Measurements from ENCODE around the gene SLC36A3. TPM values are rescaled to one million over a fixed set of nuclear protein-coding genes. Genes with fewer than 3 reads are reported as not detected.

The SLC36A3 gene
- total and polyA plus RNA-seq, 2 experiments from 2014 or later: not detected

DNA sequence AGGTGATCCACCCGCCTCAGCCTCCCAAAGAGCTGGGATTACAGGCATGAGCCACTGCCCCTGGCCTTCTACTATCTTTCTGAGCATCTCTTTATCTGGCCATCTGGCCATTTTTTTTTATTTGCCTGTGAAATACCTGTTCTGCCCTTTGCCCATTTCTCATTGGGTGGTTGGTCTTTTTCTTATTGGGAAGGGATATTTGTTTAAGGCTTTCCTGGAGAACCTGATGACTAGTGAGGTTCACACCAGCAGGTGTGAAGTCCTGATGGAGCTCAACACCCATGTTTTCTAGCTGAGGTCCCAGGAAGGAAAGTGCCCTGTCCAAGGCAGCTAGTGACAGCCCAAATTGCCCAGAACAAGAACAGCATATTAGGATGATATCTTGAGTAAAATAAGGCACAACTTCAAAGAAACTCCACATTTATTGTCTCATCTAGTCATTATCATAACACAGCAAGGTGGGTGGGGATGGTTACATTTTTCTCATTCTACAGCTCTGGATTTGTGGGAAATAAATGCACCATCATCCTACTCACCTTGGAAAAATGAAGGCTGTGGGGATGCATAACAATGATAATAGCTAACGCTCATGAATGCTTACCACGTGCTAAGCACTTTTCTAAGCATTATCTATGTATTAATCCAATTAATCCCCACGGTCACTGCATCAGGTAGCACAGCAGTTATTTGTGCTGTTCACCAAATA, 20.3 kb downstream of the SLC36A3 start:
- H3K36me3 ChIP-seq: no peaks in the 10 kb centered on the region
- no peaks in the 10 kb centered on the region for H3K9me3 ChIP-seq (ENCODE audit: low read depth)
- H3K4me1 ChIP-seq (ENCODE audit: low read depth): no peaks in the 10 kb centered on the region
- no peaks in the 10 kb centered on the region for H3K27me3 ChIP-seq
- H3K27ac ChIP-seq: no peak overlapping the region
- TF ChIP-seq, protein P1, sequence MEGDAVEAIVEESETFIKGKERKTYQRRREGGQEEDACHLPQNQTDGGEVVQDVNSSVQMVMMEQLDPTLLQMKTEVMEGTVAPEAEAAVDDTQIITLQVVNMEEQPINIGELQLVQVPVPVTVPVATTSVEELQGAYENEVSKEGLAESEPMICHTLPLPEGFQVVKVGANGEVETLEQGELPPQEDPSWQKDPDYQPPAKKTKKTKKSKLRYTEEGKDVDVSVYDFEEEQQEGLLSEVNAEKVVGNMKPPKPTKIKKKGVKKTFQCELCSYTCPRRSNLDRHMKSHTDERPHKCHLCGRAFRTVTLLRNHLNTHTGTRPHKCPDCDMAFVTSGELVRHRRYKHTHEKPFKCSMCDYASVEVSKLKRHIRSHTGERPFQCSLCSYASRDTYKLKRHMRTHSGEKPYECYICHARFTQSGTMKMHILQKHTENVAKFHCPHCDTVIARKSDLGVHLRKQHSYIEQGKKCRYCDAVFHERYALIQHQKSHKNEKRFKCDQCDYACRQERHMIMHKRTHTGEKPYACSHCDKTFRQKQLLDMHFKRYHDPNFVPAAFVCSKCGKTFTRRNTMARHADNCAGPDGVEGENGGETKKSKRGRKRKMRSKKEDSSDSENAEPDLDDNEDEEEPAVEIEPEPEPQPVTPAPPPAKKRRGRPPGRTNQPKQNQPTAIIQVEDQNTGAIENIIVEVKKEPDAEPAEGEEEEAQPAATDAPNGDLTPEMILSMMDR (IDR thresholded peaks at IDR 0.05; ENCODE audit: low read depth, low read length): no peak
- DNase-seq (ENCODE audit: low read depth in 1 of 2, low spot score in 1 of 2): no peak
- H3K4me3 ChIP-seq: no peak overlapping the region

DNA sequence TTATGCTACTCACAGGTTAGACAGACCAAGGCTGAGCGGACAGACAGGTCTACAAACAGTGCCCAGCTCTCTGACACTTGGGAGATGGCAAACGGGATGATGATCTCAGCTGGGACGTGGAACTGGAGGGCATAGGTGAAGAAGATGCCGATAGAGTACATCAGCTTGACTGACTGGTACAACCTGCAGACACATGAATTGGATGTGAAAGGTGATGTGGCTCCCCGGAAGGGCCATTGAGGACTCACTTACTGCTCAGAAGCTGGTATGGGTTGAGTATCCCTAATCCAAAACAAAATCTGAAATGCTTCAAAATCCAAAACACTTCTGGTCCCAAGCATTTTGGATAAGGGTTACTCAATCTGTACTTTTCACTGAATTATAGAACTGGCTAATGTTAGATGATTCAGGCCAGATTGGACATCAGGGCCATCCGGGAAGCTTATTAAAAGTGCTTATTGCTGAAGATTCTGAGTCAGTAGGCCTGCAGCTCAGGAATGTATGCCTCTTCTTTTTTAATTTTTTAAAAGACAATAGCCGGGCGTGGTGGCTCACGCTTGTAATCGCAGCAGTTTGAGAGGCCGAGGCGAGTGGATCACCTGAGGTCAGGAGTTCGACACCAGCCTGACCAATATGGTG, 22.4 kb downstream of the SLC36A3 start:
- Histone ChIP-seq H3K36me3 (no peaks in the 10 kb centered on the region), H3K4me3 (no peak overlapping the region), H3K27ac (no peak overlapping the region), H3K27me3 (no peaks in the 10 kb centered on the region), H3K4me1 (ENCODE audit: low read depth) (no peaks in the 10 kb centered on the region), H3K9me3 (ENCODE audit: low read depth) (no peaks in the 10 kb centered on the region)
- TF ChIP-seq, protein P1 (IDR thresholded peaks at IDR 0.05; ENCODE audit: low read depth, low read length): no peak
- no peak for DNase-seq (ENCODE audit: low read depth in 1 of 2, low spot score in 1 of 2)

DNA sequence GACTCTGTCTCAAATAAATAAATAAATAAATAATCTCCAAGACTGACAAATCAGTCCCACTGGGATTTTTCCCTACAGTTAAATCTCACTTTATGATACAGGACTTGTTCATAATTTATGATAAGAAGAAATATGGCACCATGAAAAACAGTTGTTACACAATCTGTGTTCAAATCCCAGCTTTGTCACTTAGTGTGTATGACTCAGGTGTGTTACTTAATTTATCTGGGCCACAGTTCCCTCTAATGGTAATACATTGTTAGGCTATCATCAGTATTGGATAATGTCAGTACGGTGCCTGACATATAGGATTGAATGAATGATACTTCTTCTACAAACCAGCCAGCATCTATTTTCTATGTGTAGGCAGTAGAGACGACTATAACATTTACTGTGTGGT, 23.1 kb downstream of the SLC36A3 start:
- no peaks in the 10 kb centered on the region for H3K36me3 ChIP-seq

DNA sequence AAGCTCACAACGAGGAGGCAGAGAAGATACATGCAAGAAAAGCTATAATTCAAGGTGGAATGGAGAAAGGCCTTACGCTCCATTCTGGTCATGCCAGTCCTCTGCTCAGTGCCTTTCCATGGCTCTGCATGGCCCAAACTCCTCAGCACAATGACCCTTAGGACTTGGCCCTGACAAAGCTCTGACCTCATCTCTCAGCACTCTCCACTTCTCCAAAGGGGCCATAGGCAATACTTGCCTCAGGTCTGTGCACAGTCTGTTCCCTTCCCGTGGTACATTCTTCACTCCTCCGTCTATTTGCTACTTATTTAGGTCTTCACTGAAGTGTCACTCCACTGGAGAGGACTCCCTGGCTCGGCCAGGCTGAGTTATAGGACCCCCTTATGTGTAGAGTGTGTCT, 24.7 kb downstream of the SLC36A3 start:
- Histone ChIP-seq H3K9me3 (ENCODE audit: low read depth) (no peaks in the 10 kb centered on the region), H3K36me3 (no peaks in the 10 kb centered on the region), H3K4me1 (ENCODE audit: low read depth) (no peaks in the 10 kb centered on the region), H3K4me3 (no peak overlapping the region), H3K27ac (no peak overlapping the region), H3K27me3 (no peaks in the 10 kb centered on the region)
- TF ChIP-seq, protein P1 (IDR thresholded peaks at IDR 0.05; ENCODE audit: low read depth, low read length): no peak
- no peak for DNase-seq (ENCODE audit: low read depth in 1 of 2, low spot score in 1 of 2)

More for the DNA sequence above, 23.1 kb downstream of the SLC36A3 start:
- no peaks in the 10 kb centered on the region for H3K9me3 ChIP-seq (ENCODE audit: low read depth)
- no peak overlapping the region for H3K27ac ChIP-seq
- H3K4me1 ChIP-seq (ENCODE audit: low read depth): no peaks in the 10 kb centered on the region
- TF ChIP-seq, protein P1 (IDR thresholded peaks at IDR 0.05; ENCODE audit: low read depth, low read length): no peak
- no peak for DNase-seq (ENCODE audit: low read depth in 1 of 2, low spot score in 1 of 2)
- no peak overlapping the region for H3K4me3 ChIP-seq
- H3K27me3 ChIP-seq: no peaks in the 10 kb centered on the region

DNA sequence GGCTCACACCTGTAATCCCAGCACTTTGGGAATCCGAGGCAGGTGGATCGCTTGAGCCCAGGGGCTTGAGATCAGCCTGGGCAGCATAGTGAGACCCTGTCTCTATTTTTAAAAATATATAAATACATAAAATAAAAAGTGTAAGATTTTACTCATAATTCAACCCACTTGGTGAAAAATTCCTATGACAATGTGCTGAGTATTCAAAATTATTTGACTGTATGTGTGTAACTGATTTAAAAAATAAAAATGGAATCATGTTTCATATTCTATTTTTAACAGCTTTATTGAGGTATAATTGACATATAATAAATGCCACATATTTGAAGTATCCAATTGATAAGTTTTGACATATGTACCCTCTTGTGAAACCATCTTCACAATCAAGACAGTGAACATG, 27.8 kb downstream of the SLC36A3 start:
- Histone ChIP-seq H3K9me3 (ENCODE audit: low read depth) (no peaks in the 10 kb centered on the region), H3K4me1 (ENCODE audit: low read depth) (no peaks in the 10 kb centered on the region), H3K36me3 (no peaks in the 10 kb centered on the region), H3K27me3 (no peaks in the 10 kb centered on the region), H3K27ac (no peak overlapping the region), H3K4me3 (no peak overlapping the region)
- DNase-seq (ENCODE audit: low read depth in 1 of 2, low spot score in 1 of 2): no peak
- TF ChIP-seq, protein P1 (IDR thresholded peaks at IDR 0.05; ENCODE audit: low read depth, low read length): no peak
